CD4-positive, alpha-beta T cell treated with Interleukin-1 beta for 1 hour (primary cell): ENCODE results near the gene MPV17L.
"Not testable (repeated sequence)": the region's sequence is repeated elsewhere in the genome, so short reads cannot be mapped to it uniquely, and the experiment has no call there.

Source experiments
- DNase-seq, 2 donors: peaks; one replicate each; pipeline ENCODE4 v3.0.0-alpha.2; 2020 to 2022

The MPV17L gene

DNA sequence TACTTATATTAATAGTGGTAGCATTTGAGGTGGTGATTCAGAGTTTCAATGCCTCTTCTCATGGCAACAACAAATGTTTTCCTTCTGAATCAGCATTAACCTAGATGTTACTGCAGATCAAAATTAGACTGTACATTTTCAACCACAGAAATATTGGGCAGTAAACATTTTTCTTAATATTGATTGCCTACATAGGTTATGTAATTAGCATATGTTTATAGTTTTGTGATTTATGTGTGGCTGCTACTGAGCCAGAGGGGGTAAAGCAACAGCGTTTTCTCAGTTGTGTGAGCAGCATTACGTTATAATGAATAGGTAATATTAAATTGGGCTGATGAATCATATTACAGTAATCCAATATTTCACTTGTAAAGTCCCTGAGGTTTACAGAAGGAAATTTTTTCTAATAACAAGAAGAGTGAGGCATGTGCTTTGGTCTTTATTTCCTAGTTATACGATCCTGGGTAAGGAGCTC is 20.0 kb downstream of the MPV17L start:
- DNase-seq = no peak

DNA sequence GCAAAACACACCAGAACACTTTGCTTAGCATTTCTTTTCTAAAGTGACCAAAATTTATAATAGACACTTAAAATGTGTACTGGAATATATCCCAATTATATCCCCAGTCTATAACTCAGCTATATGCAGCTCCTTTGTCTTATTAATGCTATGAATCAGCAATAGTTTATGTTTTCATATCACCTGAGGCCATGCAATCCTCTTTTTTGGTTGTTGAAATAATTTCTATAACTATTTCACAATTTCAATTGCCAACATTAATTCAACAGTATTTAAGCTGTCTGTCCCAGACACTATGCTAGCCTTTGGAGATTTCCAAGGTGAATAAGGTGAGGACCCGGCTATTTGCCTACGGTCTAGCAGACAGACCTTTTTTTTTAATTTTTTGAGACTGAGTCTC is 21.6 kb downstream of the MPV17L start:
- DNase-seq = no peak

DNA sequence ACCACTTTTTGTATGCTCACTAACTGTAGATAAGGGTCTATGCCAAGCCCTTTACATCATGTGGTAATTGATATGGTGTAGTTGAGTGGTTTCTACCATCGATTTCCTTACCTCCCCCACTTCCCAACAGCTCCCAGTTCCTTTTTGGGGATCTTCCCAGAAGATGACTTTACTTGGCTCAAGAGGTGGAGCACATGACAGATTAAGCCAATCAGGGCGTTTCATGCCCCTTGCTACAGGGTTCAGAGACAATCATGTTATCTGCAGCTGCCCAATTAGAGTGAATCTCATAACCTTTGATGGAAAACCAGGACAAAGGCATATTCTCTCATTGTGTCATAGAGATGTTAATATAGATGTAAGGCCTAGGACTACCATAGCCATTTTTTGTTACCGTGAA is 22.7 kb downstream of the MPV17L start:
- no peak for DNase-seq

DNA sequence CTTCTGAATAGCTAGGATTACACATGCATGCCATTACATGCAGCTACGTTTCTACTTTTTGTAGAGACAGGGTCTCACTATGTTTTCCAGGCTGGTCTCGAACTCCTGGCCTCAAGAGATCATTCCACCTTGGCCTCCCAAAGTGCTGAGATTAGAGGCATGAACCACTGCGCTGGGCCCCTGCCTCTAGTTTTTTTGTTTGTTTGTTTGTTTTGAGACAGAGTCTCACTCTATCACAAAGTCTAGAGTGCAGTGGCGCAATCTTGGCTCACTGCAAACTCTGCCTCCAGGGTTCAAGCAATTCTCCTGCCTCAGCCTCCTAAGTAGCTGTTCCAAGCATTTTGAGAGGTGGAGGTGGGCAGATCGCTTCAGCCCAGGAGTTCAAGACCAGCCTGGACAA is 26.1 kb downstream of the MPV17L start:
- DNase-seq = not testable (repeated sequence)

DNA sequence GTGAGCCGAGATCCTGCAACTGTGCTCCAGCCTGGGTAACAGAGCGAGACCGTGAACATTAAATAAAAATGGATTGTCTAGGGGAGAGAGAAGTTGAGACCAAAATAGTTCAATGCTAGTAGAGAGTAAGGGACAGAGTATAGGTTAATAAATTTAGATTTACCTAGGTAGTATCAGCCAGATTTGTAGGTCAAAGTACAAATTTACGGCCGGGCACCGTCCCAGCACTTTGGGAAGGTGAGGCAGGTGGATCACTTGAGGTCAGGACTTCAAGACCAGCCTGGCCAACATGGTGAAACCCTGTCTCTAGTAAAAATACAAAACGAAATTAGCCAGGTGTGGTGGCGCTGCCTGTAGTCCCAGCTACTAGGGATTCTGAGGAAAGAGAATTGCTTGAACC is 26.7 kb downstream of the MPV17L start:
- no peak for DNase-seq

DNA sequence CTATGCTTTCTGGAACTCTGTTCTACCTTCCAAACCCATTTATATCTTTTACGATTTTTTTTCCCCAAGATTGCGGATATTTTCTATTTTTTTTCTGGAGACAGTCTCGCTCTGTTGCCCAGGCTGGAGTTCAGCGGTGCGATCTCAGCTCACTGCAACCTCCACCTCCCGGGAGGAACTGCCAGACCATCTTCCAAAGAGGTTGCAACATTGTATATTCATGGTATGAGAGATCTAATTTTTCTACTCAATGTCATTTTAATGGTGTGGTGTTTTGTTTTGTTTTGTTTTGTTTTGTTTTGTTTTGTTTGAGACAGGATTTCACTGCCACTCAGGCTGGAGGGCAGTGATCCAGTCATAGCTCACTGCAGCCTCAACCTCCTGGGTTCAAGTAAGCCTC is 30.3 kb downstream of the MPV17L start:
- DNase-seq = no peak

DNA sequence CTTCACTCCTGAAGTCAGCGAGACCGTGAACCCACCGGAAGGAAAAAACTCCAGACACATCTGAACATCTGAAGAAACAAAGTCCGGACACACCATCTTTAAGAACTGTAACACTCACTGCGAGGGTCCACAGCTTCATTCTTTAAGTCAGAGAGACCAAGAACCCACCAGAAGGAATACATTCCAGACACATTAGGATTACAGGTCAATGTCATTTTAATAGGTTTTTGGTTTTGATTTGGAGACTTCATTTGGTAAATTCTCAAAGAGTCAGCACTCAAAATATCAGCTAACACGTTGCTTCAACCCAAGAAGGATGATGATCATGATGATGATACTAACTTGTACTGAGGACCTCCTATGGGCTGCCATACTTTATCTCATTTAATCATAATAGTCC is 31.2 kb downstream of the MPV17L start:
- no peak for DNase-seq

DNA sequence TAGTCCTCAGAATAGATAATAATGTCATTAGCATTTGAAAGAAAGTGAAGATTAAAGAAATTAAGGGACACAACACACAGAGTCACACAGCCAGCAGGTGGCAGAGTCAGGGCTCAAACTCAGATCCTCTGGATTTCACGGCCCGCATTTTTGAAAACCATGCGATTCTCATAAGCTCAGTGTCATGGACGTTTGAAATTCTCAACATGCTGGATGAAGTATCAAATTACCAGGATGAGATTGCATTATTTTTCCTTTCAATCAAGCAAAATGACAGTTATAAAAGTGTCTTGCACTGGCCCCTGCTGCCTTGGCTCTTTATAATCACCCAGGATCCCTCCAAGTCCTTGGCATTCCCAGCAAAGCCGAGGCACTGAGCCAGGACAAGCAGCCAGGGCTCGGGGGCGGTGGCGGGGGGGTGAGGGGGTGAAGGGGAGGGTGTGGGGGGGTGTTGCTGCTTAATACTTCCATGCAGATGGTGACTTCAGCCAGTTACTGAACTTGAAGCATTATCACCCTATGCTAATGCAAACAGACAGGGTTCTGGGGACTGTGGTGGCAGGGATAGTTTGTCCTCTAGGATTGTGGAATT is 32.2 kb downstream of the MPV17L start:
- peak; percentile 43 to 50 for DNase-seq

DNA sequence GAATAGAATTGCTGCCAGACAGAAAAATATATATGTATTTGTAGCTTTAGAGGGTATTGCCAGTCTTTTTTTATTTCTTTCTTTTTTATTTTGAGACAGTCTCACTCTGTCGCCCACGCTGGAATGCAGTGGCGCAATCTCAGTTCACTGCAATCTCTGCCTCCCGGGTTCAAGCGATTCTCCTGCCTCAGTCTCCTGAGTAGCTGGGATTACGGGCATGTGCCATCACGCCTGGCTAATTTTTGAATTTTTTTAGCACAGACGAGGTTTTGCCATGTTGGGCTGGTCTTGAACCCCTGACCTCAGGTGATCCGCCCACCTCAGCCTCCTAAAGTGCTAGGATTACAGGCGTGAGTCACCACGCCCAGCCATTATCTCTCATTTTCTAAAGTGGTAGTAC is 35.3 kb downstream of the MPV17L start:
- not testable (repeated sequence) for DNase-seq

DNA sequence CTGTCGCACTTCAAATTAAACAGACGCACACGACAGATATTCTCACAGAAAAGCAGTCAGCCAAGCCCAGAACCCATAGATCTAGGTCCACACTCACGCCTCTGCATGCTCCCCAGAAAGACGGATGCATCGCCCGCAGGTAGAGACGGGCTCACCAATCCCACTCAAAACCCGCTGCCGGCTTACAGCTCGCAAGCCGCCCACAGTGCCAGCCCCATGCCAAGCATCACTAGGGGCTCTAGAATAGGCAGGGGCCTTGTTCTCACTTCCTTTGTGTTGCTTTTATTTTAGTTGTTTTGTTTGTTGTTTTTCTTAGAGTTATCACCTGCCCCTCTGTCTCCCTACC is 38.5 kb downstream of the MPV17L start:
- no peak for DNase-seq

DNA sequence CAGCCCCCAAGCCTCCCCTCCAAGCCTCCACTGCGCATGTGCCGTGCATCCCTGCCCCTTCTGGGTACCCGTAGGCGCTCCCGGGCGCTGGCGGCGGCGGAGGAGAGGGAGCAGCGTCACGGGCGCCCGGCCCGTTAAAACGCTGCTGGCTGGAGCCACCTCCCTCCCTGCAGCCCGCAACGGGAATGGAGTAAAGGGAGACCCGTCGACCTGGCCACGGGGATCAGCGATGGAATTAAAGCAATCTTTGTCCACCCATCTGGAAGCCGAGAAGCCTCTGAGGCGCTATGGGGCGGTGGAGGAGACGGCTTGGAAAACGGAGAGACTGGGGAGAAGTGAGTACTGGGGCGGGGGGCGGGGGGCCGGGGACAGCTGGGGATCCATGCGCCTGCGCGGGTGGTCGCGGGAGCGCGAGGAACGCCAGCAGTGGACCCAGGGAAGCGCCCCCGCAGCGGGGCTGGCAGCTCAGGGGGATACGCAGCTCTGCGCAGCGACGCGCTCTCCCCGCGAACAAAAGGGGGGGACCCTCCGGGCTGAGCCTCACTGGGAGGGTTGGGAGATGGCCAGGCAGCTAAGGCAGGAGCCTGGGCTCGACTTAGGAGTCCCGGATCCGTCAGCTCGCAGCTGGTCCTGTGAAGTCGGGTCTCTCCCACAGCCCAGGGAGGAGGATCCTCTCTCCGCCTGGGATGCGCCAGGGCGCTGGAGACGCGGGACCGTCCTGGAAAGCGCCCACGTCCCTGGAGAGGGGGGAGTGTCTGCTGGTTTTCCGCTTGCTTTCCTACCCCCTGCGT is 39.1 kb downstream of the MPV17L start, which contains the start of gene BMERB1:
TSS of gene BMERB1 (plus strand) at position 164 of the 791 bp plus-strand sequence. CDS start at position 230, 66 bp downstream.
- peak; percentile 40 to 49 for DNase-seq

DNA sequence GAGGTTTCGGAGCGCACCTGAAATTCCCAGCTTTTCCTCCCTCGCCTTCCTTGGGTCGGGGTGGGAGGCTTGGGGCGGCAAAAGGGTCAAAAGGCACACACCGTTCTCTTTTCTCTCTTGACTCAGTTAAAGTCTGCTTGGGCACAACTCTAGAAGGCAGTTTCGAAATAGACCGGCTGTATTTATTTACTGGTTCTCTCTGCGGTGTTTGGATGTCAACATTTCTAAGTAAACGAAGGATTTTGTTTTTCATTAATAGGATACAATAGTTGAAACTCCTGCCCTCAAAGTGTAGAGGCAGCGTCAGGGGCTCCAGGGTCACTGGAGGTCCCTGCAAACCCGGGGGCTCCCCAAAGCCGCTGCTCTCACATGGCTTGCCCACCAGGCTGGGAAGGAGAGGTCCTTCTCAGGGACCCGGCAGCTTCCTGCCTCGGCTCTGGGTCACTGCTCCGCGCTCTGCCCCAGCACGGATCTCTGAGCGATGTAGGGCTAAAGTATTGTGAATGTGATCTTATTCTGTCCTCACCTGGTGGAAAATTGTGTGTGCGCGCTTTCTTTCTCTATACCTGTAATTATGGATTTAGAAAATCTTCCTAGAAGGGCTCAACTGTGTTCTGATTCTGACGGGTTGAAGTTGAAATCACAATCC is 39.8 kb downstream of the MPV17L start:
- no peak for DNase-seq

DNA sequence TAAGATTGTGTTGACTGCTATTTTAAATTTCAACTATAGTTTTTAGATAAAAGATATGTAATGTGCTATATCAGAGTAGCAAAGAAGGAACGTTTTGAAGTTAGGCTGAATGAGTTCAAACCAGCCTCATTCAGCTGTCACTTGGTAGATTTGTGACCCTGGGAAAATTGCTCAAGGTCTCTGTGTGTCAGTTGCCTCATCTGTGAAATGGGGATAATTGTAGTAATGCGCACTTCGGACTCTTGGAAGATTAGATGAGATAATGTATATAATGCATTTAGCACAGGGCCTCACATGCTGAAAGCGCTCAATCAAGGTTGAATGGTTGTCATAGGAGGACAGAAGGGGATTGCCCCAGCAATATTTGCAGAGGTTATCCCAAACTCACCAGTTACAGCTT is 43.5 kb downstream of the MPV17L start:
- DNase-seq = no peak

DNA sequence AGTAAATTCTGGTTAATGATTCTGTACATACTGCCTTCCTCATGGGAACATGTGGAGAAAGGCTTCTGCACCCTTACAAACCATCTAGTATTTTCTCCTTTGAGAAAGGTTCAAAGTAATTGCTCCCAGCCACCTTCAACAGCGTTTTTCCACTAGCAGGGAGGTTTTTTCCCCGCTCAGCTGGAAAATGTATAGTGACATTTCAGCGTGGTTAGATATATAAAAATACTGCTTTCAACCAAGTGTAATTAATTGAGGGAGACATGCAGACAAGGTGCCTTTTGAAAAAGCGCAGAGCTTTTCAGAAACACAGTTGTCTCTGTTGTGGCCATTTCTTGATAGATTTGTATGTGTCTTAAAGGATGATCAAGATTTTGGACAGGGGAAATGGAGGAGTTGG is 44.0 kb downstream of the MPV17L start:
- DNase-seq = no peak

DNA sequence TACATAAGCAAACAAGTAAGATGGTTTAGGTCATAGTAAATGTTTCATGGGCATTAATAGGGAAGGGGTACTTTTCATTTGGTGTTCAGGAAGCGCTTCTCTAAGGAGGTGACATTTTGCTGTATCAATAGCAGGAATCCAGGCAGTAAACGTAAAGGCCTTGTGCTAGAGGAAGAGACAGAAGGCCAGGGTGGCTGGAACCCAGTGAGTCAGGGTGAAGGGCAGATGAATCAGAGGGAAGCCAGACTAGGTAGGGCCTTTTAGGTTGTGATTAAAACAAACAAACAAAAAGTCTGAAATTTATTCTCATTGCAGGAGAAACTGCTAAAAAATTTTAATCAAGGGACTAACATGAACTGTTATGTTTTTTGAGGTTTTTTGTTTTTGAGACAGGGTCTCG is 45.3 kb downstream of the MPV17L start:
- DNase-seq = no peak

DNA sequence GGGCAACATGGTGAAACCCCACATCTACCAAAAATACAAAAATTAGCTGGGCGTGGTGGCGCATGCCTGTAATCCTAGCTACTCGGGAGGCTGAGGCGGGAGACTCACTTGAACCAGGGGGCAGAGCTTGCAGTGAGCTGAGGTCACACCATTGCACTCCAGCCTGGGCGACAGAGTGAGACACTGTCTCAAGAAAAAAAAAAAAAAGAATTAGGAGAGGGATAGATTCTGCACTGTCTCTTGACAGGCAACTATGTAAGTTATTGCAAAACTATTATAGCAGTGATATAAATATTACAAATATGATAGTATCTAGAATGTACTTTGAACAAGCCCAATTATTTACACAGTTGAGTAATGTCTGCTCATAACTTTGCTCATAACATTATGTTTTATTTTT is 46.6 kb downstream of the MPV17L start:
- DNase-seq = not testable (repeated sequence)

DNA sequence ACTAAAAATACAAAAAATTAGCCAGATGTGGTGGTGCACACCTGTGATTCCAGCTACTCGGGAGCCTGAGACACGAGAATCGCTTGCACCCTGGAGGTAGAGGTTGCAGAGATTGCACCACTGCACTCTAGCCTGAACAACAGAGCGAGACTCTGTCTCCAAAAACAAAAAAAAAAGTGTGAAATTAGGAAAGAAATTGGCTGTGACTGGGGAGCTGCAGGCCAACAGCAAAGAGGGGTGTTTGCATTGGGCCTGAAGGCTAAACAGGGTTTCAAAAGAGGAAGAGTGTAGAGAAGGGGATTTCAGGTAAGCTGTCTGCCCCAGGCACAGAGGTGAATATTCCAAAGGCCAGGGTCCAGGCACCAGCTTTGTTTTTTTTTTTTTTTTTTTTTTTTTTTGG is 48.2 kb downstream of the MPV17L start:
- no peak for DNase-seq

DNA sequence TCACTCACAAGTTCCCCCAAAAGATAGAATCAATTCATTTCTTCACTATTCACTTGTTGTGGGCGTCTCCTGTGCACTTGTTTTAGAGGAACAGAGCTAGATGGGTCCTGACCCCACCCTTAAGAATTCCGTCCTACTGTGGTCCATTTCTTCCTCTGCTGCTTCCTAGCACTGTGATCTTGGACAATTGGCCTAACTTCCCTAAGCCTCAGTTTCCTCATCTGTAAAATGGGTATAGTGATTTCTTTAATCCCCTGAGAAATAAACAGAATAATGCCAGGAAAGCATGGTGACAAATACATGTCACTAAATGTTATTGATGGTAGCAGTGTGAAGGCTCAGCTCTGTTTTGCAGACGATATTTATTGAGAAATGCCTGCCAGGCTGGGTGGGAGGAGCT is 48.7 kb downstream of the MPV17L start:
- DNase-seq = no peak

DNA sequence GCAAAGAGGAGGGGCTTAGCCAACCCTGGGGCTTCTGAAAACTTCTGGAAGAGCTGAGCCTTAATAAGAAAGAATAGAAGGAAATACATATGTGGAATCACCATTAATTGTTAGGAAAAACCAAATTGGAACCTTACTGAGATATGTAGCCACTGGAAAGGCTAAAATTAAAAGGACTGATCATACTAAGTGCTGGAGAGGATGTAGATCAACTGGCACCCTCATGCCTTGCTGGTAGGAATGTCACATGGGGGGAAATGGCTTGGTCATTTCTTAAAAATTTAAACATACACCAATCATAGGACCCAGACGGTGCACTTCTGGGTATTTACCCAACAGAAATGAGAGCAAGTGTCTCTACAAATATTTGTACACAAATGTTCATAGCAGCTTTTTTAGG is 49.9 kb downstream of the MPV17L start:
- DNase-seq = no peak

DNA sequence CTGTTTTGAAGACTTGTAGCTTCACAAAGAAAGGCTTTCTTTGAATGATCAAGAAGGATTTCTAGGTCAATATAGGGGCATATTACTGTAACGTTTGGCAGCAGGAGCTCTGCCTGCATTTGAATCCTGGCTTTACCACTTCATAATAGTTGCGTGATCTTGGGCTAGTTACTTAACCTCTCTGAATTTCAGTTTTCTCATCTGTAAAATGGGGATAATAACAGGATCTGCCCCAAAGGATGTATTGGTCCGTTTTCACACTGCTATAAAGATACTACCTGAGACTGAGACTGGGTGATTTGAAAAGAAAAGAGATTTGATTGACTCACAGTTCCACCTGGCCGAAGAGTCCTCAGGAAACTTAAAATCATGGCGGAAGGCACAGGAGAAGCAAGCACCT is 51.3 kb downstream of the MPV17L start:
- no peak for DNase-seq

DNA sequence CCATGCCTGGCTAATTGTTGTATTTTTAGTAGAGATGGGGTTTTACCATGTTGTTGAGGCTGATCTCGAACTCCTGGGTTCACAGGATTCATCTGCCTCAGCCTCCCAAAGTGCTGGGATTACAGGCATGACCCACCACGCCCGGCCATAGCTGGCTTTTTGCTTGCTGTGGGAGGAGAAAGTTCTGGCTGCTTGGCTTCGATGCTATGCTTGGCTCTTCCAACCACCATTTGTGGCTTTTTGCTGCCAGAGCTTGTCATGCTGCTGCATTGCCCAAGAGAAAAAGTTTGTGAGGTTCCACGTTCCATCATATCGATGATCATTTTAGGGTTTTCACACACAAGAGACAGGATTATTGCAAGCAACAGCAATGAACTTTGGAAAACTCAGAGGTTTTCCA is 55.1 kb downstream of the MPV17L start:
- no peak for DNase-seq

DNA sequence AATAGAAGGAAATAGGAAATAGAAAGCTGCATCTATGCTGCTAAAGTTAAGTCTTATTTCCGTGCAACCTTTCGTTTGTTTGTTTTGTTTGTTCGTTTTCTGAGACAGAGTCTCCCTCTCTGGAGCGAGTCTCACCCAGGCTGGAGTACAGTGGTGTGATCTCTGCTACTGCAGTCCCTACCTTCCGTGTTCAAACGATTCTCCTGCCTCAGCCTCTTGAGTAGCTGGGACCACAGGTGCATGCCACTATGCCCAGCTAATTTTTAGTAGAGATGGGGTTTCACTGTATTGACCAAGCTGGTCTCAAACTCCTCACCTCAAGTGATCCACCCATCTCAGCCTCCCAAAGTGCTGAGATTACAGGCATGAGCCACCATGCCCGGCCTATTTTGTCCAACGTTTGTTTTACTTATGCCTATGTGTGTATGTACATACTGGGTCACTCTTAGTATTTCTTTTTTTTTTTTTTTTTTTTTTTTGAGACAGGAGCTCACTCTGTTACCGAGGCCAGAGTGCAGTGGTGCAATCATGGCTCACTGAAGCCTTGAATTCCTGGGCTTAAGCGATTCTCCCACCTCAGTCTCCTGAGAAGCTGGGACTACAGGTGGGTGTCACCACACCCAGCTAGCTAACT is 55.7 kb downstream of the MPV17L start:
- DNase-seq = no peak

DNA sequence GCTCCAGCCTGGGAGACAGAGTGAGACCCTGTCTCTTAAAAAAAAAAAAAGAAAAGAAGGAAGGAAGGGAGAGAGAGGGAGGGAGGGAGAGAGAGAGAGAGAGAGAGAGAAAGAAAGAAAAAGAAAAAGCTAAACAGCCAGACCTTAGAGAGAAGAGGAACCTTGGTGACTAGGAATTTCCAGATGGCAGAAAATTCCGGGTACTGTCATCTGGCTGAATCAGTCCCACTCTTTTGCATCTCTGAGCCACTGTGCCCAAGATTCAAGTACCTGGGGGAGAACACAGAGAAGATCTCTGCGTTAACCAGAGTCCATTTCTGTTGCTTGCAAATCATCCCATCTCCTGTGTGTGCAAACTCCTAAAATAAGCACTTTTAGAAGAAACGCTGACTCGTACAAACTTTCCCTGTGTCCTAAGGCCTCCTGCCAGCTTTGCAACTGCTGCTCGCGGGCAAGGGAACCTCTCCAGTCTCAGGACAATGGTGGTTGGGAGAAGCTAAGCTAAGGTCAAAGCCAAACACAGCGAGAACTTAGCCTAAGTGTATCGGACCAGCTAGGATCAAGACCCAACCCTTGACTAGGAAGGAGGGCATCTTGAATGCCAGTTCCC is 56.8 kb downstream of the MPV17L start:
- DNase-seq = no peak
